PC-9 (cell line): ENCODE measurements around the gene CARS1. TPM values are rescaled to one million over a fixed set of nuclear protein-coding genes. Genes with fewer than 3 reads are reported as not detected.

ENCODE experiments used
- BruUV-seq: library from RNA; stranded (reverse); fragments of 400-500 nt; replicated peaks from 2 replicates; lab custom pipeline; 2021; lab: Mats Ljungman, UMichigan
- CTCF ChIA-PET: fragments of 300-600 bp; sonication (Branson Sonifier 250); formaldehyde crosslinking; loops from one replicate; lab custom pipeline; 2022; ENCODE audit warnings: antibody characterized with exemption; lab: Charles Lee
- POLR2A ChIA-PET: fragments of 300-600 bp; sonication (Branson Sonifier 250); formaldehyde crosslinking; loops from one replicate; lab custom pipeline; 2022; ENCODE audit warnings: antibody characterized with exemption; ENCODE audit not compliant: unreplicated experiment; lab: Charles Lee
- DNase-seq, 2 experiments: peaks; one replicate each; pipeline versions ENCODE4 v3.0.0 to v3.0.0-alpha.2; 2015 to 2022; ENCODE audit warnings: mixed read lengths in 1 of 2
- H2AFZ ChIP-seq: fragments of 200-600 bp; sonication (generic); 2 replicates; pipeline ENCODE4 v1.8.1; 2017; ENCODE audit warnings: antibody characterized with exemption
- H3F3A ChIP-seq: fragments of 200-600 bp; sonication (generic); 2 replicates; pipeline ENCODE4 v1.8.1; 2017; ENCODE audit warnings: antibody characterized with exemption, mild to moderate bottlenecking, low read depth; ENCODE audit not compliant: insufficient read depth
- H3K27ac ChIP-seq: fragments of 200-600 bp; sonication (generic); 2 replicates; pipeline ENCODE4 v1.6.1; 2016; ENCODE audit warnings: mixed run types
- H3K27me3 ChIP-seq: fragments of 200-600 bp; sonication (generic); 2 replicates; pipeline ENCODE4 v1.6.1; 2016; ENCODE audit warnings: low read depth, mixed run types; ENCODE audit not compliant: insufficient read depth
- H3K36me3 ChIP-seq: fragments of 200-600 bp; sonication (generic); 2 replicates; pipeline ENCODE4 v1.6.1; 2016; ENCODE audit warnings: low read depth, mixed run types
- H3K4me1 ChIP-seq: fragments of 200-600 bp; sonication (generic); replicated peaks from 2 replicates; pipeline ENCODE4 v1.6.1; 2016; ENCODE audit warnings: mixed run types; ENCODE audit not compliant: insufficient read depth
- H3K4me2 ChIP-seq: fragments of 200-600 bp; sonication (generic); 2 replicates; pipeline ENCODE4 v1.6.1; 2017; ENCODE audit warnings: mixed run types
- H3K4me3 ChIP-seq: fragments of 200-600 bp; sonication (generic); 2 replicates; pipeline ENCODE4 v1.6.1; 2016; ENCODE audit warnings: mixed run types
- H3K79me2 ChIP-seq: fragments of 200-600 bp; sonication (generic); 2 replicates; pipeline ENCODE4 v1.6.1; 2017; ENCODE audit warnings: low read depth, mixed run types
- H3K9me2 ChIP-seq: fragments of 200-600 bp; sonication (generic); 2 replicates; pipeline ENCODE4 v1.8.1; 2017; ENCODE audit warnings: mild to moderate bottlenecking; ENCODE audit not compliant: insufficient read depth
- H3K9me3 ChIP-seq: fragments of 200-600 bp; sonication (generic); 2 replicates; pipeline ENCODE4 v1.8.1; 2016; ENCODE audit warnings: low read depth; ENCODE audit not compliant: insufficient read depth
- H4K20me1 ChIP-seq: fragments of 200-600 bp; sonication (generic); 2 replicates; pipeline ENCODE4 v1.8.1; 2017; ENCODE audit not compliant: insufficient read depth
- CTCF ChIP-seq: fragments of 200-600 bp; sonication (generic); conservative IDR thresholded peaks from 2 replicates; pipeline ENCODE4 v1.6.1; 2017; ENCODE audit warnings: mixed run types, antibody characterized with exemption, mild to moderate bottlenecking, moderate library complexity
- EZH2 ChIP-seq: fragments of 200-600 bp; sonication (generic); IDR thresholded peaks from 2 replicates; pipeline ENCODE4 v1.8.0; 2017; ENCODE audit warnings: antibody characterized with exemption, low read depth
- intact Hi-C: fragments of 100-400 bp; cut with micrococcal nuclease; formaldehyde crosslinking; loops from one replicate; pipeline ENCODE4 v1.10.0; 2022; ENCODE audit not compliant: unreplicated experiment
- total RNA-seq: library from RNA; stranded (reverse); gene quantifications from 2 replicates; pipeline ENCODE4 v1.2.3, GENCODE V29; 2021

The CARS1 gene
- total RNA-seq, 1 experiment from 2014 or later, result 78.8 TPM

GRCh38 chr11:3055891-3056290, 1.3 kb downstream of the CARS1 start:
- Histone ChIP-seq H3K27ac (no peak overlapping the region), H3K9me2 (no peaks in the 10 kb centered on the region), H3K4me1 (peaks cover 24% of the 10 kb centered on the region), H4K20me1 (peaks cover 48% of the 10 kb centered on the region), H3K27me3 (no peaks in the 10 kb centered on the region), H2AFZ (no peak overlapping the region), H3K36me3 (0 out of 2 replicates have a peak, but pooled peaks cover 4% of the 10 kb centered on the region), H3K79me2 (peaks cover 58% of the 10 kb centered on the region), H3K9me3 (no peaks in the 10 kb centered on the region), H3F3A (peaks cover 17% of the 10 kb centered on the region; the same call in 1 of the 2 replicates), H3K4me3 (peak overlapping the region; percentile 70), H3K4me2 (peak overlapping the region; percentile 90)
- CTCF ChIA-PET, result no interaction called here
- POLR2A ChIA-PET, result no interaction called here
- intact Hi-C loops, result loop anchor here (5.0 kb wide), 1 partner anchor 36 kb away; no protein-coding TSS in a partner anchor
- BruUV-seq, result TSS peak; percentile 43
- TF ChIP-seq EZH2, result no peak
- TF ChIP-seq CTCF, result no peak
- no peak for DNase-seq

GRCh38 chr11:3052567-3052966, 4.7 kb downstream of the CARS1 start:
- H3K36me3 ChIP-seq, result 0 out of 2 replicates have a peak, but pooled peaks cover 4% of the 10 kb centered on the region

GRCh38 chr11:3052109-3052479, 5.1 kb downstream of the CARS1 start:
- POLR2A ChIA-PET, result no interaction called here
- TF ChIP-seq CTCF (no peak), EZH2 (no peak)
- peaks cover 85% of the 10 kb centered on the region for H3K79me2 ChIP-seq
- no peaks in the 10 kb centered on the region for H3K27me3 ChIP-seq
- H3K4me3 ChIP-seq, result no peak overlapping the region
- peaks cover 22% of the 10 kb centered on the region for H3K4me1 ChIP-seq
- 0 out of 2 replicates have a peak, but pooled peaks cover 4% of the 10 kb centered on the region for H3K36me3 ChIP-seq
- no peak for DNase-seq
- no peaks in the 10 kb centered on the region; the same call in 1 of the 2 replicates for H3F3A ChIP-seq
- no peak overlapping the region for H3K4me2 ChIP-seq
- peaks cover 83% of the 10 kb centered on the region for H4K20me1 ChIP-seq
- intact Hi-C loops, result no loop called here
- H3K9me2 ChIP-seq, result no peaks in the 10 kb centered on the region
- H3K27ac ChIP-seq, result no peak overlapping the region
- no peak overlapping the region for H2AFZ ChIP-seq
- H3K9me3 ChIP-seq, result no peaks in the 10 kb centered on the region
- no TSS peak for BruUV-seq
- CTCF ChIA-PET, result interaction anchor here (0.6 kb wide), 1 partner anchor 59 kb away, joined by 4 read pairs; no protein-coding TSS in a partner anchor

More at GRCh38 chr11:3052567-3052966, 4.7 kb downstream of the CARS1 start:
- no peaks in the 10 kb centered on the region for H3K9me2 ChIP-seq
- no peak overlapping the region for H3K27ac ChIP-seq
- H2AFZ ChIP-seq, result no peak overlapping the region
- TF ChIP-seq EZH2 (no peak), CTCF (no peak)
- H4K20me1 ChIP-seq, result peaks cover 78% of the 10 kb centered on the region
- no TSS peak for BruUV-seq
- no peak for DNase-seq
- POLR2A ChIA-PET, result no interaction called here
- CTCF ChIA-PET, result interaction anchor here (0.6 kb wide), 1 partner anchor 59 kb away, joined by 4 read pairs; no protein-coding TSS in a partner anchor
- H3K9me3 ChIP-seq, result no peaks in the 10 kb centered on the region
- H3K4me1 ChIP-seq, result peaks cover 22% of the 10 kb centered on the region
- no peaks in the 10 kb centered on the region for H3K27me3 ChIP-seq
- H3K4me3 ChIP-seq, result no peak overlapping the region
- H3K79me2 ChIP-seq, result peaks cover 81% of the 10 kb centered on the region
- H3K4me2 ChIP-seq, result no peak overlapping the region
- intact Hi-C loops, result no loop called here
- H3F3A ChIP-seq, result no peaks in the 10 kb centered on the region; the same call in 1 of the 2 replicates
